Measurements from ENCODE around the gene S100A5.

- TF ChIP-seq CTCF (IDR thresholded peaks at IDR 0.05; ENCODE audit: insufficient read depth, low read depth, low read length) (no peak), EZH2 (IDR thresholded peaks at IDR 0.05; ENCODE audit: insufficient read depth, low read length) (no peak)
Measured at GRCh38 chr1:153544453-153545066, 3.8 kb upstream of the S100A5 start.
